ENCODE data around the gene SEMA5B.
A peak's percentile ranks its signal among the peaks of the same experiment; 100 is the strongest.

The SEMA5B gene

DNA sequence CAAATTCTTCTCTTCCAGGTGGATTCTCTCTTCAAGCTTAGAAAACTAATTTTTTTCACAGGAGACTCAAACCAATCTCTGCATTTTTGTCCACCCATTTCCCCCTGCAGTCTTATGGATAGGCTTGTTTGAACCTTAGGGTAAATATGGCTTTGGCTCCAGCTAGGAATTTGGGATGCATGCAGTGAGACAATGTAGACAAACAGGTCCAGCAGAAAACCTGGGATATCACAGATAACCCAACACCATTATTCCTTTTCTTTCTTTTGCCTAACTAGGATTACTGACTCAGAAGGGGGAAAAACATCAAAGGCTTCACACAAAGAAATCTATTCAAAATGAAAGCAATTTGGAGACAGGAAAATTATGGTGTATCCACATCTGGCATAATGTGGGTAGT lies 11.2 kb upstream of the SEMA5B start:
- Histone ChIP-seq H3K27ac (no peak overlapping the region), H3K27me3 (peaks cover 28% of the 10 kb centered on the region), H3K4me1 (ENCODE audit: control insufficient read depth in 1 of 2, insufficient read depth in 1 of 2, low read depth in 1 of 2, low read length in 1 of 2) (peaks cover 17 to 21% of the 10 kb centered on the region in 2 experiments), H3K36me3 (no peaks in the 10 kb centered on the region), H3K9me3 (no peaks in the 10 kb centered on the region), H3K4me3 (ENCODE audit: low read depth in 1 of 2, low read length in 1 of 2) (no peak overlapping the region)
- TF ChIP-seq CTCF (IDR thresholded peaks at IDR 0.05): no peak

- H3K4me3 ChIP-seq (ENCODE audit: low read depth in 1 of 2, low read length in 1 of 2): peak overlapping the region in 1 of 2 experiments; percentile 36
- no peaks in the 10 kb centered on the region for H3K36me3 ChIP-seq
- H3K4me1 ChIP-seq (ENCODE audit: control insufficient read depth in 1 of 2, insufficient read depth in 1 of 2, low read depth in 1 of 2, low read length in 1 of 2): peaks cover 17 to 21% of the 10 kb centered on the region in 2 experiments
- H3K27me3 ChIP-seq: peaks cover 31% of the 10 kb centered on the region
- H3K27ac ChIP-seq: peak overlapping the region; percentile 79
- no peak for TF ChIP-seq CTCF (IDR thresholded peaks at IDR 0.05)
- no peaks in the 10 kb centered on the region for H3K9me3 ChIP-seq
Measured at GRCh38 chr3:123037015-123037375, 9.4 kb upstream of the SEMA5B start.

DNA sequence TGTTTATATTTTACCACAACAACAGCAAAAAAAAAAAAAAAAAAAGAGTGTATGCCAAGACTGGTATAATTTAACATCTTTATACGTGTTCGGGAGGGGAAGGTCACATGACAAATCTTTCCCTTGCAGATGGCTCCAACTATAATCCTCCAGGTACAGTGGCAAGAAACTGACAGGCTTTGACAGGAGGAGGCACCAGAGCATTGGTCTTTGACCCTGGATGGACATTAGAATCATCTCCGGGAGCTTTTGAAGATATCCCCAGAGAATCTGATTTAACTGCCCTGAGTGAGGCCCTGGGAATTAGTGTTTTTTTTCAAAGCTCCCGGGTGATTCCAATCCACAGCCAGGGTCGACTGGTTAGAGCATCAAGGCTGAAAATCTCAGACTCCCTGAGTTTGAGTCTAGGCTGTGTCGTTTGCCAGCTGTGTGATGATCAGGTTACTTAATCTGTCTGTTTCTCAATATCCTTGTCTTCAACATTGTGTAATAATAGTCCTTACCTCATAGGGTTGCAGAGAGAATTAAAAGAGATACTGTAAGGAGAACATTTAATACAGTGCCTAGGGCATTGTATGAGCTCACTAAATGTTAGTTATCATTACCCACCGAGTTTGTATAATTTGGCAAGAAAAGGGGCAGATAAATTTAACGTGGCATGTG lies 8.9 kb upstream of the SEMA5B start:
- Histone ChIP-seq H3K4me3 (ENCODE audit: low read depth in 1 of 2, low read length in 1 of 2) (peak overlapping the region; percentile 14 to 36), H3K9me3 (no peaks in the 10 kb centered on the region), H3K27me3 (peaks cover 31% of the 10 kb centered on the region), H3K27ac (peak overlapping the region; percentile 79), H3K4me1 (ENCODE audit: control insufficient read depth in 1 of 2, insufficient read depth in 1 of 2, low read depth in 1 of 2, low read length in 1 of 2) (peaks cover 17 to 21% of the 10 kb centered on the region in 2 experiments), H3K36me3 (no peaks in the 10 kb centered on the region)
- no peak for TF ChIP-seq CTCF (IDR thresholded peaks at IDR 0.05)

- no peak overlapping the region for H3K27ac ChIP-seq
- peaks cover 41% of the 10 kb centered on the region for H3K27me3 ChIP-seq
- no peaks in the 10 kb centered on the region for H3K36me3 ChIP-seq
- no peak for TF ChIP-seq CTCF (IDR thresholded peaks at IDR 0.05)
- H3K4me1 ChIP-seq (ENCODE audit: control insufficient read depth in 1 of 2, insufficient read depth in 1 of 2, low read depth in 1 of 2, low read length in 1 of 2): peaks cover 17 to 21% of the 10 kb centered on the region in 2 experiments
- H3K4me3 ChIP-seq (ENCODE audit: low read depth in 1 of 2, low read length in 1 of 2): no peak overlapping the region
- no peaks in the 10 kb centered on the region for H3K9me3 ChIP-seq
Measured at GRCh38 chr3:123034996-123035395, 7.4 kb upstream of the SEMA5B start.

DNA sequence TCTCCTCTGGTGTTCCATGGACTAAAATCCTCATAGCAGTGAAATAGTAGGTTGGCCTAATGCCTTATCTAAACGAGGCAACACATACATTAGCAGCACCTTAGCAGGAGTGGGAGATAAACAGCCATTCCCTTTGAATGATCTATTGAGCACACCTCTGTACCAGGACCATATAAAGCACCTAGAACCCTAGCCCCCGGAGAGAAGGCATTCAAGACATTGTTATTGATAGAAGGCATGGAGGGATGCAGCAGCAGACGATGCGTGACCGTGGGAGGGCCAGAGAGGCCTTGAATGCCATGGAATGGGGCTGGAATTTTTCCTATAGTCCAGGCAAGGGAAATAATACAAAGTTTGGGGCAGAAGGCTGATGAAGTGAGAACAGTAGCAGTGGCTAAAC lies 6.6 kb upstream of the SEMA5B start:
- Histone ChIP-seq H3K27me3 (peaks cover 42% of the 10 kb centered on the region), H3K36me3 (no peaks in the 10 kb centered on the region), H3K27ac (no peak overlapping the region), H3K4me3 (ENCODE audit: low read depth in 1 of 2, low read length in 1 of 2) (no peak overlapping the region), H3K9me3 (no peaks in the 10 kb centered on the region), H3K4me1 (ENCODE audit: control insufficient read depth in 1 of 2, insufficient read depth in 1 of 2, low read depth in 1 of 2, low read length in 1 of 2) (peaks cover 17 to 21% of the 10 kb centered on the region in 2 experiments)
- no peak for TF ChIP-seq CTCF (IDR thresholded peaks at IDR 0.05)

All from neutrophil (primary cell).